NCI-H1694 treated with DMSO at 0.1 percent for 48 hours (cell line): ENCODE data around the gene ZNF366.

Experiments
- DNase-seq: peaks from one replicate; lab custom pipeline; 2025; lab: John Stamatoyannopoulos, UW

ZNF366 gene

GRCh38 chr5:72464071-72464470 lies 43.1 kb downstream of the ZNF366 start:
- DNase-seq, result no peak

DNA sequence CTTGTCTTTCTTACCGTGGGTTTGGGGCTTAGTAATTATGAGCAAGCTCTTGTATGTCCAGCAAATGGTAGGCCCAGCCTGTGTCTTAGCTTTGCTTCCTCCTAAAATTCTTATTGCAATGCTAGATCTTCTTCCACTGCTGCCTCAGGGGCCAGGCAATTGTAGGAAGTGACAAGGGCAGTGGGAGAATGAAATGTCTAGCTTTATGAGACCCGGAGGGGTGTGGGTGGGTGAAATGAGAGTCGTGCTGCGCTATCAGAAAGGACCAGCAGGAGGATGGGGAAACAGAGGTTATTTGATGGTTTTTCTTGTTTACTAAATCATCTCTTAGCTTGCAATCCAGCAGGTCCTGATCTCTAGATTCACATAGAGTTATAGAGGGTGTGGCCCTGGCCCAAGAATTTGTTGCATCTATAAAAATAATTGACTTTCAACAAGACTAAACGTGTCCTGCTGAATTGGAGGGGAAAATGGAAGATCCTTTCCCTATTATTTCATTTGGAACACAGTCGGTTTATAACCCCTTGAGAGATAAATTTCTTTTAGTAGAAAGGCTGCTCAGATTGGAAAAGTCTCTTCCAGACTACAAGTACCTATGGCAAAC lies 43.7 kb downstream of the ZNF366 start:
- no peak for DNase-seq

DNA sequence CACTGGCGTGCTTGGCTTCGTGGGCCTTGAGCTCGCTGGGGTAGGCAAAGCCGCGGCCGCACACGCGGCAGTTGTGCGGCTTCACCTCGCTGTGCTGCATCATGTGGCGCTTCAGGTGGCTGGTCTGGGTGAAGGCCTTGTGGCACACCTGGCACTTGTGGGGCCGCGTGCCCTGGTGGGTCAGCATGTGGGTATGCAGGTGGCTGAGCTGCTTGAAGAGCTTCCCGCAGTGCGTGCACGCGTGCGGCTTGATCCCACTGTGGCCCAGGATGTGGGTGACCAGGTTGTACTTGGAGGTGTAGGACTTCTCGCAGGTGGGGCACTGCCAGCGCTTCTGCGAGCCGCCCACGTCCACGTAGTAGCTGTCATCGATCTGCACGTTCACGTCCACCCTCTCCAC lies 46.8 kb downstream of the ZNF366 start:
- no peak for DNase-seq

DNA sequence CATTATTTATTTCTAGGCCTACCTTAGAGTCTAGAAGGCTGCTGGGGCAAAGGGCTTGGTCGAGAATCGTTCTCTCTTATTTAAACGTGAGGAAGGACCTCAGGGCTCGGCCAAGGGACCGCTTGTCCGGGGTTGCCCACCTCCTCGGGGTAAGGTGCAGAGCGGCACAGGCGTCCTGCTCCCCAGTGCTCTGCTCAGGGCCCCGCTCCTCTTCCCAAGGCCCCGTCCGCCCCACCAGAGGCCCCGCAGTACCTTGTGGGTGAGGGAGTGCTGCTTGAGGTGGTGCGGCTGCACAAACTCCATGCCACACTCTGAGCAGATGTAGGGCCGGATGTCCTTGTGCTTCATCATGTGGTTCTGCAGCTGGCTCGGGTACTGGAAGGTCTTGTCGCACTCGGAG lies 47.3 kb downstream of the ZNF366 start:
- DNase-seq, result no peak

DNA sequence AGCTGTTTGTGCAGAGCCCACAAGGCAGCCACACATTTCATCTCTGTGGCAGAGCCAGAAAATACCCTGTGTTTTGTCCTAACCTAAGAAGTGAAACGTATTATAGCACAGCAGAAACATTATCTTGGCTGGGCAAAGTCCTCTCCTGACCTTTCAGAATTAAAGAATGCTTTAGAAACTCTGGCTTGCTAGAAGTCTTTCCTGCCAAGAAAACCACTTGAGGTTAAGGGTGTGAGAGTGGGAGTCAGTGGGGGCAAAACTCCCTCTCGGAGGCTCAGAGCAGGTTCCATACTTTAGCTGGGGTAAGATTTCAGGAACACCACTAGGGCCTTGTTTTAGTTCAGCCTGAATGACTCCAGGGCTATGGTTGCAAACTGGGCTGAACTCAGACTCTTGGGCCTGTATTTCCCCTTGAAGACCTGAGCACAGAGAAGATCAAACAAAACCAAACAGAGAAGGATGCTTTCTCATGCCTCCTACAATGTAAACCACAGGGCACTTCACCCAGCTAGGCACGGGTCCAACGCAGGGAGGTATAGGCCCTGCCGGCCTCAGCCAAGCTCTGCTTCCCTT lies 48.0 kb downstream of the ZNF366 start:
- no peak for DNase-seq

- no peak for DNase-seq
Observed at GRCh38 chr5:72458407-72458806, 48.8 kb downstream of the ZNF366 start.

GRCh38 chr5:72457491-72457890 lies 49.7 kb downstream of the ZNF366 start:
- DNase-seq, result no peak

- no peak for DNase-seq
Observed at GRCh38 chr5:72456391-72457074, 50.7 kb downstream of the ZNF366 start.

GRCh38 chr5:72455476-72455875 lies 51.7 kb downstream of the ZNF366 start:
- DNase-seq, result no peak

GRCh38 chr5:72454996-72455395 lies 52.2 kb downstream of the ZNF366 start:
- no peak for DNase-seq

GRCh38 chr5:72453246-72453775 lies 53.9 kb downstream of the ZNF366 start:
- no peak for DNase-seq

GRCh38 chr5:72452515-72453245 lies 54.5 kb downstream of the ZNF366 start:
- DNase-seq, result no peak

DNA sequence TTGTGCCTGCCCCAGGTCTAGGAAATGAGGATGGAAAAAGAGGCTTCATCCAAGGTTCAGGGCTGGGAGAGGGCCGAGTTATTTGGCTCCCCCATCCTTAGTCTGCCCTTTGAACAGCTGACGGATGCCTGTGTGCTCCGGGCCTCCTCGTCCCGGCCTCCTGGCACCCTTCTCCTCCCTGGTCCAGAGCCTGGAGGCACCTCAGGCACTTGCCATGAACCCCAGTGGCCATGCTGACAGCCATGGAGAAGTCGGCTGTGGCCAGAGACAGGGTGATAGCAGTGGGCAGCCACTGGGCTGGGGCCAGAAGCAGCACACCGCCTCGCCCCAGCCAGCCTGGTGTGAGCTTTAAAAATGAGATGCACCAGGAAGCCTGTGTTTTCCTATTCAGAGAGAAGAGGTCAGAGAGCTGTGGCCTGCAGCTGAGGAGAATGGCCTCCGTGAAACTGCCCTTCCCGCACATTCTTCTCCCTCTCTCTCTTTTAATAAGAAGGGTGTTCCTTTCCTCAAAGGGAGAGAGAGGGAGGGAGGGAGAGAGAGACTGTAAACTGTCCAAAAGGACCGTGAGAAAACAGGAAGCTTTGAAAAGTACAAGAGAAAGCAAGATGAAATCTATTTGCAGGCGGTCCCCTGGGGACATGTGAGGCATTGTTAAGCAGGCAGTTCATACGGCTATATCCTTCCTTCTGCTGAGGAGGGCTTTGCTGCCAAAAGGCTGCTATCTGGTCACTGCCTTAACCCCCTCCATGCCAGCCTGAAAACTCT lies 55.3 kb downstream of the ZNF366 start:
- no peak for DNase-seq

DNA sequence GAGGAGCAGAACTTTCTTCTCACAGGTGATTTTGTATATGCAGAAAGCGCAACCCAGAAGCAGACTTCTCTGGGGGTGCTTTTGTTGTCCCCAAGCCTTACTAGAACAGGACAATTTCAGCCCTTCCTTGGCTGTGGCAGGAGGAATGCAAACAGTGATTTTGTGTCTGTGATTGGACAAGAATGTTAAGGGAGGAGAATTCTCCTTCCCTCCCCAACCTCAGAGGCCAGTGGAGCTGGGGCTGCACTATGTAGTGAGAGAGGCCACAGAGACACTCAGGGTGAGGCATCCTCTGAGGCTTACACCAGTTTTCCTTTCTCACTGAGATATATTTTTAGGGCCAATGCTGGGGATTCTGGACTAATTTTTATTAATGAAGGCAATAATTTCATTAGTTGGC lies 58.8 kb downstream of the ZNF366 start:
- no peak for DNase-seq

DNA sequence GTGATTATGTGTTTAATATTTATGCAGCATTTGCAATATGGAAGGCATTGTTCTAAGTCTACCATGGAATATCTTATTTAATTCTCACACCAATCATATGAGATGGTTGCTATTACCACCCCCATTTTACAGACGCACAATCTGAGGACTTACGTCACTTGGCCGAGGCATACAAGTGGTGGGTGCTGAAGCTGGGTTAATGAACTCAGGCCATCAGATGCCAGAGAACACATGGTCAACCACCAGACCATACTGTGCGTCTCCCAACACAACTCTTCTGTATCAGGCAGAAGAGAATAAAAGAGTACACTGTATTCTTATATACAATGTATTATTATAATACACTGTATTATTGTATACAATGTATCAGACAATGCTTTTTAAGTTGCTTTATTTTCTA lies 59.5 kb downstream of the ZNF366 start:
- no peak for DNase-seq

DNA sequence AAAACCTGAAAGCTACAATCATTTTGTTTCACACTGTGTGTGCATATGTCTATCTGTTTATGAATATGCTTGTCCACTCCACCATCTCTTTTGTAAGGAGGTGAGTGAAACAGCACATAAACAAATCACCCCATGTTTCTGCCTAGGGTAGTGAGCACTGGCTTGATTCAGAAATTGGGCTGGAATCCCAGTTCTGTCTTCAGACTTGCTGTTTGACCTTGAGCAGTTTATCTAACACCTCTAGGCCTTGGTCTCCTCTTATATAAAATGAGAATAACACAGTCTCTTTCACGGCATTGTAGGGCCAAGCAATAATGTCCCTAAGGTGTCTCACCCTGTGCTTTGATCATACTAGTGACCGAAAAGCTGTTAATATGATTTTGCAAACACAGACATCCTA lies 61.2 kb downstream of the ZNF366 start:
- DNase-seq, result no peak

DNA sequence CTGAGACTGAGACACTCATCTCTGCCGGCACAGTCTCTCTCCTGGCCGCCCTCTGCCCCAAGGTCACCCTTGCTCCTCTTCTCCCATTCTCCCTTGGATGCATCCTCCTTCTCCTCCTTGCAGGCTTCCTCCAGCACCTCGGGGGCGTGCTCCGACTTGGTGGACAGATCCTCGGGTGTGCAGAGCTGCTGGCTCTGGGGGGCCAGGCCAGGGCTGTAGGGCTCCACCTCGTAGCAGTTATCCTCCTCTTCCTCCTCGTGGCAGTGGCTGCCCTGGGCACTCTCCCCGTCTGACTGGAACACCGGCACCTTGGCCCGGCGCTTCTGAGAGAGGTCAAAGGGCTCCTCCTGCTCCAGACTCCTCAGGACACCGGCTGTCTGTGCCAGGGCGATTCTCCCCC lies 63.3 kb downstream of the ZNF366 start:
- DNase-seq, result no peak

DNA sequence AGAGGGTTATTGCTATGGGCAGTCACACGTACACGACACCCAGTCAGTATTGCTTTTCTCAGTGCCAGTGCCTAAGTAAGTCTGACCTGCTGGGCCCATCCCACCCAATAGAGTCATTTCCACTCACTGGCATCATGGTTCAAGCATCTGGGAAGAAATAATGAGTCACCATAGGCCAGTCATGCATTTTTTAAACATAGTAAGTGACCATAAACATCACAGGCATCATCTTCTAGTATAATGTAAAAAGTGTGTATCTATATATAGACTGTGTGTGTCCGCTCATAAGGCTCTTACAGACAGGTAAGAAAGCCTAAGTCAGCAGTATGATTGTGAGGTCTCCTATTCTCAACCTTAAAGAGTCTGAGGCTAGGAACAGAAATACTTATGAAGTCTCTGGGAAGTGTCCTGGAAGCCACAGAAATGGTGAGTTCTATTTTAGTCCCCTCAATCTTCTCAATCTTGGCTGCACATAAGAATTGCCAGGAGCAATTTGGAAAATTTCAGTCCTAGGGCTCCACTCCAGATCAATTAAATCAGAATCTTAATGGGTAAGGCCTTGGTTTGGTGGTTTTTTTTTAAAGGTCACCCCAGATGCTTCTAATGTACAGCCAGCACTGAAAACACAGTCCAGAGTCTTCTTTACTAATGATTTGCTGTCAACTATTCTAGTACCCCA lies 65.2 kb downstream of the ZNF366 start:
- DNase-seq, result no peak

DNA sequence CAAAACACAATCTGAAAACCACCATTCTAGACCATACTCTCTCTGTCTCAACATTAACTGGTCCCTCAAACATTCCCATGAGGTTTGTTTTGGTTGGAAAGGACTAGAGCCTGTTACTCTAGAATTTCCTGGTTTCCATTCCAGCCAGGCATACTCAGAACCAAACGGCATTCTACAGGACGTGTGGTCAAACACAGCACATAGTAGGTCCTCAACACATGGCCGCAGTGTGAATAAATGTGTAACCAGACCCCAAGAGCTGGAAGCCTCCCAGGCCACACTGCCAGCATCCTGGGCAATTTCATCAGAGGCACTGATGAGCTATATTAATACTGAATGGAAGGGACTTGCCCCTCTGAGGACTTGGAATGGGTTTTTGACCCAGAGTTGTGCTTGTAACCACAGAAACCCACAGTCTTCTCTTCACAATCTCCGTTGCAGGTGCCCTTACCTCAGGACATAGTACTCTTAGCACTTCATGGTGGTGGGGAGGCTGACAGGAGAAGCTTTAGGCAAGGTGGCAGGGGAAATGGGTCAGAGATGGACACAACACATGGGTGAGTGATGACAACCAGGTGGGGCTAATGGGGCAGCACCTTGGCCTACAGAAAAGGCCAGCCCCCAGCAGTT lies 66.0 kb downstream of the ZNF366 start:
- DNase-seq, result no peak

DNA sequence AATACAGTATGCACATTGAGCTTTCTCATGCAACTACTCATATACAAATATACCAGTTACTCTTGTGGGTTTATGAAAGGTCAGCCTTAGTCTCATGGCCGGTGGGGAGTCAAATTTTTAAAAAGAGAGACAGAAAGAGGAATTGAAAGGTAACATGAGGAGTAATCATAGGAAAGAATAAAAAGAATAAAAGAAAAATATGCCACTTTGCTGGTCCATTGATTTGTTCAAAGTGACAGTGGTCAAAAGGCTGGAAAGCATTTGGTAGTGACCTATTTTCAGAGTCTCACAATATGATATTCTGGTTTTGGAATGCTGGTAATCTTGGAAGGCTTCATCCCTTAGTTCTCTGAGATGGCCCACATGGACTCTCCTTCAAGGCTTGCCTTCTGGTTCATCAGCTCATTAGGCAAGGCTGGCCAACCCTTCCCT lies 67.0 kb downstream of the ZNF366 start:
- no peak for DNase-seq

DNA sequence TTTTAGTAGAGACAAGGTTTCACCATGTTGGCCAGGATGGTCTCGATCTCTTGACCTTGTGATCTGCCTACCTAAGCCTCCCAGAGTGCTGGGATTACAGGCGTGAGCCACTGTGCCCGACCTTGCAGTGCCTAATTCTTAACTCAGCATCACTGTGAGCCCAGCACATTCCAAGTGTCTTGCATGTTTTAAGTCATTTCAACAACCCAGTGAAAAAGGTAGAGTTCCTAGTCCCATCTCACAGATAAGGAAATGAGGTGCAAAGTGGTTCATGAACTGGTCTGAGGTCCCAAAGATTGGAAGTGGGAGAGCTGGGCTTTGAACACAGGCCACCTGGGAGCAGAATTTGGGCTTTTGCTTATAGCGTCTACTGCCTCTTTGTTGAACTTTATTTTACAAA lies 68.0 kb downstream of the ZNF366 start:
- no peak for DNase-seq
